NB4 (cell line): Measurements from ENCODE around the gene MYO7B.

ENCODE experiments used
- POLR2A ChIP-seq: IDR thresholded peaks from 2 replicates; pipeline ENCODE4 v1.6.1; 2011; ENCODE audit warnings: mild to moderate bottlenecking; ENCODE audit not compliant: insufficient read length; ENCODE audit errors: extremely low read depth
- TF ChIP-seq, protein P1 (sequence below): IDR thresholded peaks from one replicate; pipeline ENCODE4 v1.5.1; 2012; ENCODE audit warnings: low read depth, low read length
- TF ChIP-seq, protein P2 (sequence below): IDR thresholded peaks from 2 replicates; pipeline ENCODE4 v1.6.1; 2011; ENCODE audit warnings: low read depth, low read length

DNA sequence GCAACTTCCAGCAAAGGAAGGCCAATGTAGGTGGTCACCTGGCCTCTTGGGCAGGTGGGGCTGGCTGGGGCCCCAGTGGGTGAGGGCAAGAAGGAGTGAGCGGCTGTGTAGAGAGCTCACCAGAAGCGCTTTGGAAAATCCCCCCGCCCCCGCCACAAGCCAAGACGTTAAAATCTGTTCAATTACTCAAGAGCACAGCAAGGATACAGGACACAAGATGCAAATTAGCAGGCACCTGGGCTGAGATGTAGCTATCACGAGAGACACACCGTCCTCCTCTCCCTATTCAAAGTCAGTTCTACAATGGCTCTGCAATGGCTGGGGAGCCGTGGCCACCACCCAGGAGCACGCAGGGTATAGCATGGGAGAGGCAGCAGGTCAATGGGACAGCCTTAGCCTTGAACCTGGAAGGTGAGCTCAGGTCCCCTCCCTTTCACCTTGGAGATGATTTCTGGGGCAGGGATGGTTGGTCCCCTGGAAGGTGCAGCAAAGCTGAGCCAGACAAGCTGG lies 72.0 kb downstream of the MYO7B start:
- TF ChIP-seq, protein P1, sequence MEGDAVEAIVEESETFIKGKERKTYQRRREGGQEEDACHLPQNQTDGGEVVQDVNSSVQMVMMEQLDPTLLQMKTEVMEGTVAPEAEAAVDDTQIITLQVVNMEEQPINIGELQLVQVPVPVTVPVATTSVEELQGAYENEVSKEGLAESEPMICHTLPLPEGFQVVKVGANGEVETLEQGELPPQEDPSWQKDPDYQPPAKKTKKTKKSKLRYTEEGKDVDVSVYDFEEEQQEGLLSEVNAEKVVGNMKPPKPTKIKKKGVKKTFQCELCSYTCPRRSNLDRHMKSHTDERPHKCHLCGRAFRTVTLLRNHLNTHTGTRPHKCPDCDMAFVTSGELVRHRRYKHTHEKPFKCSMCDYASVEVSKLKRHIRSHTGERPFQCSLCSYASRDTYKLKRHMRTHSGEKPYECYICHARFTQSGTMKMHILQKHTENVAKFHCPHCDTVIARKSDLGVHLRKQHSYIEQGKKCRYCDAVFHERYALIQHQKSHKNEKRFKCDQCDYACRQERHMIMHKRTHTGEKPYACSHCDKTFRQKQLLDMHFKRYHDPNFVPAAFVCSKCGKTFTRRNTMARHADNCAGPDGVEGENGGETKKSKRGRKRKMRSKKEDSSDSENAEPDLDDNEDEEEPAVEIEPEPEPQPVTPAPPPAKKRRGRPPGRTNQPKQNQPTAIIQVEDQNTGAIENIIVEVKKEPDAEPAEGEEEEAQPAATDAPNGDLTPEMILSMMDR: no peak
- no peak for TF ChIP-seq POLR2A
- TF ChIP-seq, protein P2, sequence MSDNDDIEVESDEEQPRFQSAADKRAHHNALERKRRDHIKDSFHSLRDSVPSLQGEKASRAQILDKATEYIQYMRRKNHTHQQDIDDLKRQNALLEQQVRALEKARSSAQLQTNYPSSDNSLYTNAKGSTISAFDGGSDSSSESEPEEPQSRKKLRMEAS: no peak
